Body of pancreas (tissue), 4 donors: Measurements from ENCODE around the gene IFT27. TPM values are rescaled to one million over a fixed set of nuclear protein-coding genes. Genes with fewer than 3 reads are reported as not detected.
"Not testable (repeated sequence)": the region's sequence is repeated elsewhere in the genome, so short reads cannot be mapped to it uniquely, and the experiment has no call there.

Experiments used
- ATAC-seq: fragments of 150-250 bp; one replicate; pipeline ENCODE4 v1.9.1; 2016
- DNase-seq, 4 donors: peaks; one replicate each; pipeline ENCODE4 v3.0.0-alpha.2; 2019
- H3K27ac ChIP-seq, 4 donors: fragments of 200-600 bp; sonication (generic); 1 replicate in 3 of 4; 2 replicates in 1 of 4; pipeline versions ENCODE4 v1.5.1 to v1.6.1; 2016 to 2019; ENCODE audit warnings: mild to moderate bottlenecking in 1 of 4, mixed read lengths in 1 of 4, moderate library complexity in 1 of 4
- H3K27me3 ChIP-seq, 2 donors: fragments of 200-600 bp; sonication (generic); one replicate each; pipeline ENCODE4 v1.6.0; 2016; ENCODE audit warnings: mild to moderate bottlenecking in 1 of 2
- H3K36me3 ChIP-seq, 2 donors: fragments of 200-600 bp; sonication (generic); replicated peaks in 1 of 2; 2 replicates each; pipeline ENCODE4 v1.5.1; 2016; ENCODE audit warnings: low read depth in 2 of 2; ENCODE audit not compliant: insufficient read depth in 1 of 2
- H3K4me1 ChIP-seq: fragments of 200-600 bp; sonication (generic); one replicate; pipeline ENCODE4 v1.6.0; 2016
- H3K4me3 ChIP-seq, 2 donors: fragments of 200-600 bp; sonication (generic); 1 replicate in 1 of 2; 2 replicates in 1 of 2; pipeline ENCODE4 v1.5.1; 2016 to 2019
- H3K9me3 ChIP-seq, 3 donors: fragments of 200-600 bp; sonication (generic); 1 replicate in 2 of 3; 2 replicates in 1 of 3; pipeline ENCODE4 v1.5.1; 2016
- POLR2A ChIP-seq, 3 donors: fragments of 450-650 bp; IDR thresholded peaks; one replicate each; pipeline ENCODE4 v1.6.1; 2016; ENCODE audit warnings: antibody characterized with exemption in 3 of 3, mild to moderate bottlenecking in 2 of 3
- WGBS, 2 donors: methylation state at CpG; one replicate each; pipeline ENCODE4 v1.1.5; 2017; 5-methylcytosine and 5-hydroxymethylcytosine counted together
- intact Hi-C: fragments of 100-400 bp; cut with DNase I; formaldehyde crosslinking; loops from one replicate; pipeline ENCODE4 v1.15.1; 2023
- total RNA-seq, 2 donors: library from RNA; depleted of rRNA; stranded (reverse); fragments of >200 nt; gene quantifications; one replicate each; pipeline ENCODE4 v1.1.0, GENCODE V29; 2016
- TF ChIP-seq, protein P1 (sequence below), 7 experiments: fragments of 450-650 bp in 4 of 7; fragments of 200-600 bp in 3 of 7; sonication (generic) in 3 of 7; IDR thresholded peaks; one replicate each; pipeline ENCODE4 v1.5.1; 2016 to 2019; ENCODE audit warnings: antibody characterized with exemption in 7 of 7

IFT27 gene
- total RNA-seq, 2 donors from 2014 or later = 7.6 to 15.8 TPM

DNA sequence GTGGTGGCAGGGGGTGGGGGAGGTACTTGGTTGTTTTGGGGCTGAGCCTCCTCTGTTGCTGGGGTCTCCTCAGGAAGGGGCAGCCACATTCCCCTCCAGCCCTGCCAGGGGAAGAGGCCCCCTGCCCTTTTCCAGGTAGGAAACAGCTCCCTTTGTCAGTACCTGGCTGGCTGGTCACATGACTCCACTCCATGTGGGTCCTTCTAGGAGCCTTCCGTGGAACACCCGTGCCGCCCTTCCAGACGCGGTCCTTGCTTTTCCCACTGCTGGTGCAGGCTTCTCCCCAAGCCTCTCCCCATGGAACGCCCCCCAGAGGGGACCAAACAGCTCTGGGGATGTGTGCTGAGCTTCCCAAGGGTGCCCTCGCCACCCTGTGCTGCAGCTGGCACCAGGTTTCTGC is 19.9 kb downstream of the IFT27 start:
- Histone ChIP-seq H3K4me1 (peaks cover 9% of the 10 kb centered on the region), H3K36me3 (no peaks in the 10 kb centered on the region), H3K4me3 (no peak overlapping the region), H3K27me3 (no peaks in the 10 kb centered on the region), H3K9me3 (no peaks in the 10 kb centered on the region), H3K27ac (no peak overlapping the region)
- peak in 1 of 4 donors; percentile 9 for DNase-seq
- no peak for ATAC-seq
- intact Hi-C loops = no loop called here
- TF ChIP-seq, protein P1, sequence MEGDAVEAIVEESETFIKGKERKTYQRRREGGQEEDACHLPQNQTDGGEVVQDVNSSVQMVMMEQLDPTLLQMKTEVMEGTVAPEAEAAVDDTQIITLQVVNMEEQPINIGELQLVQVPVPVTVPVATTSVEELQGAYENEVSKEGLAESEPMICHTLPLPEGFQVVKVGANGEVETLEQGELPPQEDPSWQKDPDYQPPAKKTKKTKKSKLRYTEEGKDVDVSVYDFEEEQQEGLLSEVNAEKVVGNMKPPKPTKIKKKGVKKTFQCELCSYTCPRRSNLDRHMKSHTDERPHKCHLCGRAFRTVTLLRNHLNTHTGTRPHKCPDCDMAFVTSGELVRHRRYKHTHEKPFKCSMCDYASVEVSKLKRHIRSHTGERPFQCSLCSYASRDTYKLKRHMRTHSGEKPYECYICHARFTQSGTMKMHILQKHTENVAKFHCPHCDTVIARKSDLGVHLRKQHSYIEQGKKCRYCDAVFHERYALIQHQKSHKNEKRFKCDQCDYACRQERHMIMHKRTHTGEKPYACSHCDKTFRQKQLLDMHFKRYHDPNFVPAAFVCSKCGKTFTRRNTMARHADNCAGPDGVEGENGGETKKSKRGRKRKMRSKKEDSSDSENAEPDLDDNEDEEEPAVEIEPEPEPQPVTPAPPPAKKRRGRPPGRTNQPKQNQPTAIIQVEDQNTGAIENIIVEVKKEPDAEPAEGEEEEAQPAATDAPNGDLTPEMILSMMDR (IDR thresholded peaks at IDR 0.05) = no peak
- TF ChIP-seq POLR2A (IDR thresholded peaks at IDR 0.05) = no peak
- WGBS, 2 donors = 48 to 49% methylated on average over 3 to 7 of the region's 7 CpGs

DNA sequence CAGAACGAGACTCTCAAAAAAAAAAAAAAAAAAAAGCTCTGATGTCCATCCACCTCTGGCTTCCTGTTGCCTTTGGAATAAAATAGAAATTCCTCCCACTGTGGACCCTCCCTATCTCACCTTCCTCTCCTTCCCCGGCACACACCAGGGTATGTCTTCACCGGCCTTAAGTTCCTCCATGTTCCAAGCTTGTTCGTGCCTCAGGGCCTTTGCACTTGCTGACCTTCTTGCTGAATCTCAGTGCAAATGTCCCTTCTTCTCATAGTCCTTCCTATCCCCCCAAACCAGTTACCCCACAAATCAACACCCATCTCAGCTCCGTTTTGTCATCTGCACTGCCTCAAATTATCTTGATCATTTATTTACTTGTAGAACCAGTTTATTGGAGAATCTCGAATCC is 20.6 kb downstream of the IFT27 start:
- intact Hi-C loops = no loop called here
- DNase-seq (no peak), ATAC-seq (no peak)
- no peaks in the 10 kb centered on the region for H3K36me3 ChIP-seq
- H3K27me3 ChIP-seq = no peaks in the 10 kb centered on the region
- no peak for TF ChIP-seq POLR2A (IDR thresholded peaks at IDR 0.05)
- TF ChIP-seq, protein P1 (IDR thresholded peaks at IDR 0.05) = no peak
- no peak overlapping the region for H3K27ac ChIP-seq
- no peak overlapping the region for H3K4me3 ChIP-seq
- H3K4me1 ChIP-seq = peaks cover 9% of the 10 kb centered on the region
- no peaks in the 10 kb centered on the region for H3K9me3 ChIP-seq
- 80 to 82% methylated on average over 6 of the region's 6 CpGs for WGBS, 2 donors

DNA sequence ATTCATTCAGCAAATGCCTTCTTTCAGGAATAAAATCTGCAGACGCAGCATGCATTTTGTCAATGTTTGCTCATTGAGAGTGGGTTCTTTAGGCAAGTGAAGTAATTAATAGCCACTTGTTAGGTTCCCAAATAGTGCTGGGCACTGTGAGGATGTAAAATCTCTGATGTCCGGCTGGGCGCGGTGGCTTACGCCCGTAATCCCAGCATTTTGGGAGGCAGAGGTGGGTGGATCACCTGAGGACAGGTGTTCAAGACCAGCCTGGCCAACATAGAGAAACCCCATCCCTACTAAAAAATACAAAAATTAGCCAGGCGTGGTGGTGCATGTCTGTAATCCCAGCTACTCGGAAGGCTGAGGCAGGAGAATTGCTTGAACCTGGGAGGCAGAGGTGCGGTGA is 21.0 kb downstream of the IFT27 start:
- H3K4me3 ChIP-seq, H3K27ac ChIP-seq, H3K9me3 ChIP-seq, DNase-seq, H3K27me3 ChIP-seq, ATAC-seq, H3K36me3 ChIP-seq, intact Hi-C loops, H3K4me1 ChIP-seq: not testable (repeated sequence)
- 82 to 85% methylated on average over 9 of the region's 9 CpGs for WGBS, 2 donors

DNA sequence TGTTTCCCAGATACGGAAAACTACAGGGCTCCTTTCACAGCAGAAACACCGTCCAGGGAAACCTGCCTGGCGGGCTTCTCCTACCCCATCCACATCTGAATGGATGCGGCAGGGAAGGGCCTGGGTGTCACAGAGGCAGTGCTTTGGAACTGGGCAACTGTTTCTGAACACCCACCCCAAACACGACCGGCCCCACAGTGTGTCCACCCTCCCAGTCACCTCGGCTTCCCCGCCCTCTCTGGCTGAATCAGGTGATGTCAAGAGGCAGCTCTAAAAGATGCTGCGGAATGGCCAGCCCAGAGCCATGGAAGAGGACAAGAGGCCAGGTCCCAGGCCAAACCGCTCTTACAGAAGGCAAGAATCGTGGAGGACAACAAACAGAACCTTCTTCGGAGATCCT is 22.0 kb downstream of the IFT27 start:
- H3K4me1 ChIP-seq = peaks cover 9% of the 10 kb centered on the region
- 77 to 79% methylated on average over 12 of the region's 12 CpGs for WGBS, 2 donors

DNA sequence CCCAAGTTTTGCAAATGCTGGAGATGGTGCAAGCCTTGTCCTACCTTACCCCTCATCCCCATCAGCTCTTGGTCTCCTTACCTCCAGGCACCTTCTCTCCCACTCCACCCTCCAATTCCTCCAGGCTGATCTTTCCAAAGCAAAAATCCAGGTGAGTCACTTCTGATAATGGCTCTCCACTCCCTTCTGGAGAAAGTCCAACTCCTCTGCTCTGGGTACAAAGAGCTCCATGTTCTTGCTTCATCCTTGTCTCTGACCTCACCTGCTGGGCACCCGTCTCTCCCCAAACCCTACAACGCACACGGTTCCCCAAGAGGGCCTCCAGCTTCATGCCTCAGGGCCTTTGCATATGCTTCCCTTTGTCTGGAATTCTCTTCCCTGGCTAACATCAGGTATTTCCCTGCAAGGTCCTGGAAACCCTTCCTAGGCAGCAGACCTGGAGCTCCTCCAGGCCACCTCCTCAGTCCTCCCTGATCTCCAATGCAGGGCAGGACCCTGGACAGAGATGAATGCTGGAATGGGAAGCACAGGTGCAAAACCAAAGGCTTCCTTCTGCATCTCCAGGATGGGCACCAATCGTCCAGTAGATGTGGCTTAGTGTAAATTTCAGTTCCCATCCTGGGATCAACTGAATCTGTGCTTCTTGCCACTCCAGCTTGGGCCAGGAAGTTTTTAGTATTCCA is 22.7 kb downstream of the IFT27 start:
- ATAC-seq = no peak
- DNase-seq = peak in 3 of 4 donors; percentile 8 to 64 (median 34)

More for the DNA sequence above, 22.0 kb downstream of the IFT27 start:
- H3K9me3 ChIP-seq = no peaks in the 10 kb centered on the region
- TF ChIP-seq, protein P1 (IDR thresholded peaks at IDR 0.05) = no peak
- TF ChIP-seq POLR2A (IDR thresholded peaks at IDR 0.05) = no peak
- intact Hi-C loops = no loop called here
- no peaks in the 10 kb centered on the region for H3K27me3 ChIP-seq
- no peaks in the 10 kb centered on the region for H3K36me3 ChIP-seq
- ATAC-seq (no peak), DNase-seq (peak in 2 of 4 donors; percentile 3 to 5)
- H3K4me3 ChIP-seq = no peak overlapping the region
- H3K27ac ChIP-seq = no peak overlapping the region

More for the DNA sequence above, 22.7 kb downstream of the IFT27 start:
- TF ChIP-seq, protein P1 (IDR thresholded peaks at IDR 0.05) = no peak
- H3K4me3 ChIP-seq = no peak overlapping the region
- intact Hi-C loops = no loop called here
- 53 to 64% methylated on average over 4 of the region's 4 CpGs for WGBS, 2 donors
- no peak overlapping the region for H3K27ac ChIP-seq
- no peaks in the 10 kb centered on the region for H3K9me3 ChIP-seq
- no peaks in the 10 kb centered on the region for H3K27me3 ChIP-seq
- H3K36me3 ChIP-seq = no peaks in the 10 kb centered on the region
- peaks cover 9% of the 10 kb centered on the region for H3K4me1 ChIP-seq
